IPS-18a (cell line): ENCODE measurements around the gene TCF7L2.

Source experiments
- H3K27ac ChIP-seq: one replicate; pipeline ENCODE4 v1.5.1; 2013; ENCODE audit warnings: low read length
- H3K27me3 ChIP-seq: one replicate; pipeline ENCODE4 v1.6.1; 2013; ENCODE audit warnings: mild to moderate bottlenecking, low read length; ENCODE audit not compliant: control insufficient read depth, insufficient read depth
- H3K36me3 ChIP-seq: one replicate; pipeline ENCODE4 v1.6.1; 2013; ENCODE audit warnings: low read depth, low read length; ENCODE audit not compliant: control insufficient read depth
- H3K4me1 ChIP-seq: one replicate; pipeline ENCODE4 v1.6.1; 2013; ENCODE audit warnings: low read depth, low read length; ENCODE audit not compliant: control insufficient read depth
- H3K4me3 ChIP-seq: one replicate; pipeline ENCODE4 v1.5.1; 2013; ENCODE audit warnings: low read length
- H3K9ac ChIP-seq: one replicate; pipeline ENCODE4 v1.6.1; 2013; ENCODE audit warnings: mild to moderate bottlenecking, low read length, moderate library complexity
- H3K9me3 ChIP-seq: one replicate; pipeline ENCODE4 v1.6.1; 2013; ENCODE audit warnings: low read depth, low read length; ENCODE audit not compliant: control insufficient read depth

TCF7L2 gene

GRCh38 chr10:113111900-113112853 is 162.1 kb downstream of the TCF7L2 start:
- Histone ChIP-seq H3K9me3 (no peaks in the 10 kb centered on the region), H3K27me3 (no peaks in the 10 kb centered on the region), H3K4me3 (no peak overlapping the region), H3K9ac (no peak overlapping the region), H3K4me1 (peaks cover 8% of the 10 kb centered on the region), H3K27ac (no peak overlapping the region), H3K36me3 (no peaks in the 10 kb centered on the region)

GRCh38 chr10:113113241-113113640 is 163.2 kb downstream of the TCF7L2 start:
- H3K9ac ChIP-seq, result no peak overlapping the region
- H3K9me3 ChIP-seq, result no peaks in the 10 kb centered on the region
- no peaks in the 10 kb centered on the region for H3K36me3 ChIP-seq
- H3K27me3 ChIP-seq, result no peaks in the 10 kb centered on the region
- H3K4me1 ChIP-seq, result peaks cover 6% of the 10 kb centered on the region
- no peak overlapping the region for H3K4me3 ChIP-seq
- no peak overlapping the region for H3K27ac ChIP-seq

- Histone ChIP-seq H3K9me3 (no peaks in the 10 kb centered on the region), H3K9ac (no peak overlapping the region), H3K27ac (no peak overlapping the region), H3K36me3 (no peaks in the 10 kb centered on the region), H3K4me3 (no peak overlapping the region), H3K4me1 (peaks cover 7% of the 10 kb centered on the region), H3K27me3 (no peaks in the 10 kb centered on the region)
These were observed 163.9 kb downstream of the TCF7L2 start for GRCh38 chr10:113113918-113114317.

- no peaks in the 10 kb centered on the region for H3K36me3 ChIP-seq
- no peaks in the 10 kb centered on the region for H3K9me3 ChIP-seq
- H3K4me3 ChIP-seq, result no peak overlapping the region
- no peaks in the 10 kb centered on the region for H3K27me3 ChIP-seq
- peaks cover 22% of the 10 kb centered on the region for H3K4me1 ChIP-seq
- H3K9ac ChIP-seq, result no peak overlapping the region
- H3K27ac ChIP-seq, result no peak overlapping the region
These were observed 165.5 kb downstream of the TCF7L2 start for GRCh38 chr10:113115556-113115955.

GRCh38 chr10:113118882-113119281 is 168.8 kb downstream of the TCF7L2 start:
- no peaks in the 10 kb centered on the region for H3K9me3 ChIP-seq
- no peak overlapping the region for H3K9ac ChIP-seq
- no peaks in the 10 kb centered on the region for H3K27me3 ChIP-seq
- H3K4me3 ChIP-seq, result no peak overlapping the region
- H3K36me3 ChIP-seq, result no peaks in the 10 kb centered on the region
- H3K27ac ChIP-seq, result no peak overlapping the region
- H3K4me1 ChIP-seq, result peaks cover 38% of the 10 kb centered on the region

GRCh38 chr10:113119801-113120200 is 169.8 kb downstream of the TCF7L2 start:
- H3K9me3 ChIP-seq, result no peaks in the 10 kb centered on the region
- no peak overlapping the region for H3K27ac ChIP-seq
- no peak overlapping the region for H3K9ac ChIP-seq
- H3K4me1 ChIP-seq, result peaks cover 44% of the 10 kb centered on the region
- H3K27me3 ChIP-seq, result peaks cover 2% of the 10 kb centered on the region
- H3K36me3 ChIP-seq, result no peaks in the 10 kb centered on the region
- H3K4me3 ChIP-seq, result no peak overlapping the region

GRCh38 chr10:113121153-113121552 is 171.1 kb downstream of the TCF7L2 start:
- Histone ChIP-seq H3K27ac (no peak overlapping the region), H3K4me1 (peaks cover 56% of the 10 kb centered on the region)

GRCh38 chr10:113122947-113123346 is 172.9 kb downstream of the TCF7L2 start:
- Histone ChIP-seq H3K27me3 (peaks cover 13% of the 10 kb centered on the region), H3K36me3 (no peaks in the 10 kb centered on the region), H3K27ac (no peak overlapping the region), H3K4me3 (no peak overlapping the region), H3K9me3 (no peaks in the 10 kb centered on the region), H3K4me1 (peaks cover 63% of the 10 kb centered on the region), H3K9ac (no peak overlapping the region)

More at GRCh38 chr10:113121153-113121552, 171.1 kb downstream of the TCF7L2 start:
- Histone ChIP-seq H3K4me3 (no peak overlapping the region), H3K9ac (no peak overlapping the region), H3K9me3 (no peaks in the 10 kb centered on the region), H3K27me3 (peaks cover 13% of the 10 kb centered on the region), H3K36me3 (no peaks in the 10 kb centered on the region)

- Histone ChIP-seq H3K4me3 (no peak overlapping the region), H3K27ac (no peak overlapping the region), H3K9ac (no peak overlapping the region), H3K27me3 (peaks cover 13% of the 10 kb centered on the region), H3K4me1 (peaks cover 71% of the 10 kb centered on the region), H3K36me3 (no peaks in the 10 kb centered on the region), H3K9me3 (no peaks in the 10 kb centered on the region)
These were observed 174.7 kb downstream of the TCF7L2 start for GRCh38 chr10:113124724-113125123.

GRCh38 chr10:113125612-113126011 is 175.6 kb downstream of the TCF7L2 start:
- H3K27me3 ChIP-seq, result peaks cover 13% of the 10 kb centered on the region
- H3K4me3 ChIP-seq, result peak overlapping the region; percentile 62
- H3K4me1 ChIP-seq, result peaks cover 68% of the 10 kb centered on the region
- no peak overlapping the region for H3K9ac ChIP-seq
- H3K27ac ChIP-seq, result no peak overlapping the region
- no peaks in the 10 kb centered on the region for H3K9me3 ChIP-seq
- no peaks in the 10 kb centered on the region for H3K36me3 ChIP-seq

- H3K36me3 ChIP-seq, result no peaks in the 10 kb centered on the region
- H3K4me1 ChIP-seq, result peaks cover 65% of the 10 kb centered on the region
- no peak overlapping the region for H3K9ac ChIP-seq
- H3K4me3 ChIP-seq, result peak overlapping the region; percentile 62
- peaks cover 13% of the 10 kb centered on the region for H3K27me3 ChIP-seq
- H3K9me3 ChIP-seq, result no peaks in the 10 kb centered on the region
- H3K27ac ChIP-seq, result no peak overlapping the region
These were observed 176.5 kb downstream of the TCF7L2 start for GRCh38 chr10:113126229-113127201.
